HepG2 (cell line): Measurements from ENCODE around the gene SMAD3. TPM values are rescaled to one million over a fixed set of nuclear protein-coding genes. Genes with fewer than 3 reads are reported as not detected.

Experiments
- AKNA ChIP-seq: sonication (generic); formaldehyde crosslinking; IDR thresholded peaks from 2 replicates; pipeline ENCODE4 v1.4.0; 2020; ENCODE audit warnings: missing genetic modification reagents, borderline replicate concordance
- ATF7 ChIP-seq, 2 experiments: fragments of 450-650 bp in 1 of 2; sonication (generic) in 1 of 2; formaldehyde crosslinking in 1 of 2; IDR thresholded peaks; 2 replicates each; pipeline versions ENCODE4 v1.4.0 to v1.6.1; 2016 to 2020; ENCODE audit warnings: antibody characterized with exemption in 1 of 2, mild to moderate bottlenecking in 1 of 2, missing genetic modification reagents in 1 of 2
- ESRRA ChIP-seq: sonication (generic); formaldehyde crosslinking; IDR thresholded peaks from 2 replicates; pipeline ENCODE4 v1.5.1; 2020; ENCODE audit warnings: mild to moderate bottlenecking, low read depth, missing genetic modification reagents
- JUN ChIP-seq: sonication (generic); formaldehyde crosslinking; IDR thresholded peaks from 2 replicates; pipeline ENCODE4 v1.4.0; 2020; ENCODE audit warnings: mild to moderate bottlenecking, missing genetic modification reagents
- KLF12 ChIP-seq: sonication (generic); formaldehyde crosslinking; IDR thresholded peaks from 2 replicates; pipeline ENCODE4 v1.4.0; 2020; ENCODE audit warnings: missing genetic modification reagents, borderline replicate concordance
- POLR2G ChIP-seq: fragments of 200-400 bp; formaldehyde crosslinking; IDR thresholded peaks from 2 replicates; pipeline ENCODE4 v1.6.1; 2018; ENCODE audit warnings: mild to moderate bottlenecking, low read depth, low read length, moderate library complexity
- RBM39 ChIP-seq: fragments of 200-400 bp; formaldehyde crosslinking; IDR thresholded peaks from one replicate; pipeline ENCODE4 v1.6.1; 2018; ENCODE audit warnings: antibody characterized with exemption, mild to moderate bottlenecking, low read depth, low read length; ENCODE audit not compliant: poor library complexity, severe bottlenecking
- RCOR2 ChIP-seq: IDR thresholded peaks from 2 replicates; pipeline ENCODE4 v1.6.1; 2016; ENCODE audit warnings: missing biosample characterization, missing genetic modification reagents
- SALL2 ChIP-seq: sonication (generic); formaldehyde crosslinking; IDR thresholded peaks from 2 replicates; pipeline ENCODE4 v1.8.1; 2023; ENCODE audit warnings: mild to moderate bottlenecking, missing genetic modification reagents, inconsistent platforms
- TBX2 ChIP-seq: sonication (generic); formaldehyde crosslinking; IDR thresholded peaks from 2 replicates; pipeline ENCODE4 v1.5.0; 2020; ENCODE audit warnings: missing genetic modification reagents, mild to moderate bottlenecking, borderline replicate concordance
- ZNF205 ChIP-seq: IDR thresholded peaks from 2 replicates; pipeline ENCODE4 v1.6.1; 2018; ENCODE audit warnings: missing biosample characterization, missing genetic modification reagents
- ZNF274 ChIP-seq: sonication (generic); formaldehyde crosslinking; IDR thresholded peaks from 2 replicates; pipeline ENCODE4 v1.5.1; 2020; ENCODE audit warnings: mild to moderate bottlenecking, missing genetic modification reagents
- ZNF281 ChIP-seq: sonication (generic); formaldehyde crosslinking; IDR thresholded peaks from 2 replicates; pipeline ENCODE4 v1.4.0; 2020; ENCODE audit warnings: missing genetic modification reagents, borderline replicate concordance
- ZNF337 ChIP-seq: sonication (generic); formaldehyde crosslinking; IDR thresholded peaks from 2 replicates; pipeline ENCODE4 v1.5.1; 2020; ENCODE audit warnings: missing genetic modification reagents, low read depth, mild to moderate bottlenecking, borderline replicate concordance
- ZNF607 ChIP-seq: sonication (generic); formaldehyde crosslinking; IDR thresholded peaks from 2 replicates; pipeline ENCODE4 v1.5.1; 2020; ENCODE audit warnings: missing genetic modification reagents, mild to moderate bottlenecking, borderline replicate concordance
- ZNF639 ChIP-seq: conservative IDR thresholded peaks from 2 replicates; pipeline ENCODE4 v1.6.1; 2018; ENCODE audit warnings: missing genetic modification reagents
- ZNF691 ChIP-seq: sonication (generic); formaldehyde crosslinking; IDR thresholded peaks from 2 replicates; pipeline ENCODE4 v1.4.0; 2020; ENCODE audit warnings: missing genetic modification reagents, low read depth, mild to moderate bottlenecking, borderline replicate concordance
- polyA plus RNA-seq, 8 experiments: library from polyadenylated mRNA; depleted of rRNA in 3 of 8; stranded (reverse) in 7 of 8; unstranded in 1 of 8; fragments of >200 nt; fragmentation: Illumina TruSeq in 4 of 8; extraction: Trizol in 4 of 8; gene quantifications; 2 replicates each; pipeline versions ENCODE4 v1.2.1 to v1.2.3, GENCODE V29; 2011 to 2016; ENCODE audit warnings: low read depth in 4 of 8, missing spikeins in 1 of 8, mixed read lengths in 1 of 8; ENCODE audit not compliant: insufficient read depth in 1 of 8
- total RNA-seq, 5 experiments: library from RNA; depleted of rRNA; stranded (reverse); fragments of >200 nt; fragmentation: Illumina TruSeq; extraction: Trizol; gene quantifications; 2 replicates each; pipeline ENCODE4 v1.2.3, GENCODE V29; 2016; ENCODE audit warnings: low read depth in 1 of 5

SMAD3 gene
- total and polyA plus RNA-seq, 2 of the 13 experiments (the other 11 are each of a cell fraction or from before 2014, with no cell fraction given), result 8.6 to 56.3 TPM

- peak; percentile 95 for TF ChIP-seq JUN
- peak; percentile 68; the same call in 1 of the 2 replicates for TF ChIP-seq SALL2 (CRISPR knock-in tag)
- TF ChIP-seq ATF7 (IDR thresholded peaks at IDR 0.05), result 0 out of 2 replicates have a peak, but pooled peaks have one; percentile 30
- TF ChIP-seq ATF7 (CRISPR knock-in tag; IDR thresholded peaks at IDR 0.05), result peak; percentile 84
- TF ChIP-seq AKNA (CRISPR knock-in tag), result 0 out of 2 replicates have a peak, but pooled peaks have one; percentile 12
- TF ChIP-seq POLR2G, result peak; percentile 76
- TF ChIP-seq ESRRA (CRISPR knock-in tag), result no peak; the same call in 1 of the 2 replicates
- peak; percentile 90 for TF ChIP-seq TBX2 (CRISPR knock-in tag)
- TF ChIP-seq ZNF639 (CRISPR knock-in tag), result no peak
- TF ChIP-seq ZNF205 (CRISPR knock-in tag), result peak; percentile 31
- TF ChIP-seq RBM39, result no peak
- TF ChIP-seq ZNF607 (CRISPR knock-in tag), result no peak
- no peak for TF ChIP-seq ZNF337 (CRISPR knock-in tag)
- 0 out of 2 replicates have a peak, but pooled peaks have one; percentile 67 for TF ChIP-seq KLF12 (CRISPR knock-in tag)
- no peak for TF ChIP-seq ZNF274 (CRISPR knock-in tag)
- TF ChIP-seq RCOR2 (CRISPR knock-in tag), result 0 out of 2 replicates have a peak, but pooled peaks have one; percentile 29
- TF ChIP-seq ZNF691 (CRISPR knock-in tag), result no peak
- no peak for TF ChIP-seq ZNF281 (CRISPR knock-in tag)
Measured at GRCh38 chr15:67048281-67049279, 16.8 kb upstream of the SMAD3 start (continued).
